DOHH2 (cell line): ENCODE measurements around the gene CYP4F22.

Experiments used
- H3F3A ChIP-seq: fragments of 200-600 bp; sonication (generic), shearing (Covaris generic); 2 replicates; pipeline ENCODE4 v1.6.0; 2016; ENCODE audit warnings: antibody characterized with exemption, mild to moderate bottlenecking; ENCODE audit not compliant: control insufficient read depth, insufficient read depth
- H3K27ac ChIP-seq: fragments of 200-600 bp; sonication (generic); 2 replicates; pipeline ENCODE4 v1.5.1; 2014; ENCODE audit warnings: low read depth, mild to moderate bottlenecking, low read length, moderate library complexity
- H3K27me3 ChIP-seq: fragments of 200-600 bp; sonication (generic); 2 replicates; pipeline ENCODE4 v1.6.1; 2014; ENCODE audit warnings: mild to moderate bottlenecking, low read length, mixed read lengths; ENCODE audit not compliant: control insufficient read depth
- H3K36me3 ChIP-seq: fragments of 200-600 bp; sonication (generic); 2 replicates; pipeline ENCODE4 v1.6.1; 2014; ENCODE audit warnings: mild to moderate bottlenecking, low read length, moderate library complexity, mixed read lengths; ENCODE audit not compliant: control insufficient read depth
- H3K4me1 ChIP-seq: fragments of 200-600 bp; sonication (generic); 2 replicates; pipeline ENCODE4 v1.6.1; 2014; ENCODE audit warnings: mild to moderate bottlenecking, low read length, mixed read lengths; ENCODE audit not compliant: control insufficient read depth
- H3K4me2 ChIP-seq: fragments of 200-600 bp; sonication (generic); 2 replicates; pipeline ENCODE4 v1.6.0; 2014; ENCODE audit warnings: mild to moderate bottlenecking, low read length, moderate library complexity
- H3K4me3 ChIP-seq: fragments of 200-600 bp; sonication (generic); 2 replicates; pipeline ENCODE4 v1.5.1; 2014; ENCODE audit warnings: mild to moderate bottlenecking, low read length, mixed read lengths
- H3K79me2 ChIP-seq: fragments of 200-600 bp; sonication (generic); 2 replicates; pipeline ENCODE4 v1.6.1; 2014; ENCODE audit warnings: mild to moderate bottlenecking, low read length, mixed read lengths; ENCODE audit not compliant: control insufficient read depth
- H3K9me2 ChIP-seq: fragments of 200-600 bp; sonication (generic); replicated peaks from 2 replicates; pipeline ENCODE4 v1.6.1; 2014; ENCODE audit warnings: mild to moderate bottlenecking, low read length, mixed read lengths; ENCODE audit not compliant: control insufficient read depth
- H3K9me3 ChIP-seq: fragments of 200-600 bp; sonication (generic); 2 replicates; pipeline ENCODE4 v1.6.1; 2014; ENCODE audit warnings: antibody characterized with exemption, low read length, mixed read lengths; ENCODE audit not compliant: control insufficient read depth, insufficient read depth
- H4K20me1 ChIP-seq: fragments of 200-600 bp; sonication (generic); 2 replicates; pipeline ENCODE4 v1.6.0; 2014; ENCODE audit warnings: low read depth, mild to moderate bottlenecking, antibody characterized with exemption, low read length, moderate library complexity; ENCODE audit not compliant: control insufficient read depth, insufficient read depth
- EZH2phosphoT487 ChIP-seq: fragments of 200-600 bp; sonication (generic); IDR thresholded peaks from 2 replicates; pipeline ENCODE4 v1.6.1; 2017; ENCODE audit warnings: borderline replicate concordance, mild to moderate bottlenecking, antibody characterized with exemption, low read length, moderate library complexity, mixed read lengths
- TF ChIP-seq, protein P1 (sequence below): fragments of 200-600 bp; sonication (generic); IDR thresholded peaks from one replicate; pipeline ENCODE4 v1.5.1; 2014; ENCODE audit warnings: antibody characterized with exemption, mild to moderate bottlenecking, low read depth, low read length; ENCODE audit not compliant: poor library complexity, severe bottlenecking

Gene CYP4F22

DNA sequence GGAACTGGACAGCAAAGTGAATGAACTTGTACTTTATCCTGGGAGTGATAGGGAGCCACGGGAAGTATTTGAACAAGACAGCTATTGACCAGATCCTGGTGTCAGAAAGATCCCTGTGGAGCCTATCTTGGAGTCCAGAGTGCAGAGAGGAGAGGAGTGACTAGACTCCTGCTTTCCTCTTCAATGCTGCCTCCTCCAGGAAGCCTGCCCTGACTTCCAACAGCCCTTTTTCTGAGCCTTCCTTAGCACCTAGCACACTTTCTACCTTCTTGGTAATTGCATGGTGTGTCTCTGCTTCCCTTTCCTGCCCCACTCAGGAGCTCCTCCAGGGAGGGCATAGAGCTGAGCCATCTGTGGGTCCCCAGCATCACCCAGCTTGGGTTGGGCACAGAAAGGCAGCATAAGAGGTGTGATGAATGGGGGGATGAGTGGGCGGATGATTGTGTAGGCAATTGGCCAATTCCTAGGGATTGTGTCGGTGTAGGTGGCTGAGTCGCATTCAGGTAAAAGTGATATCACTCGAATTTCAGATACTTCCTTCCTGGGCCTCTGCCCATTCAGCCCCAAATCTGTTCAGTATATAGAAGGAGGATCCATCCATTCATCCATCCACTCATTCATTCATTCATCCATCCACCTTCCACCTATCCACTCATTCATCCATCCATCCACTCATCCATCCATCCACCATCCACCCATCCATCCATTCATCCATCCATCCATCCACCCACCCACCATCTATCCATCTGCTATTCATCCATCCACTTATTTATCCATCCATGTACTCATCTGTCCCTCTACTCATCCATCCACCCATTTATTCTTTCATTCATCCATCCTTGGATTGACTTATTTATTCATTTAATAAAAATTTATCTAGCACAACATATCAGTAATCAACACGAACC is 26.9 kb downstream of the CYP4F22 start:
- no peaks in the 10 kb centered on the region for H4K20me1 ChIP-seq
- H3K27ac ChIP-seq, result no peak overlapping the region
- H3K4me1 ChIP-seq, result no peaks in the 10 kb centered on the region
- no peaks in the 10 kb centered on the region; the same call in 1 of the 2 replicates for H3K9me3 ChIP-seq
- H3K27me3 ChIP-seq, result no peaks in the 10 kb centered on the region
- no peak overlapping the region for H3K4me3 ChIP-seq
- H3K79me2 ChIP-seq, result no peaks in the 10 kb centered on the region
- H3F3A ChIP-seq, result no peaks in the 10 kb centered on the region
- no peaks in the 10 kb centered on the region for H3K9me2 ChIP-seq
- no peaks in the 10 kb centered on the region for H3K36me3 ChIP-seq
- no peak overlapping the region for H3K4me2 ChIP-seq
- TF ChIP-seq, protein P1, sequence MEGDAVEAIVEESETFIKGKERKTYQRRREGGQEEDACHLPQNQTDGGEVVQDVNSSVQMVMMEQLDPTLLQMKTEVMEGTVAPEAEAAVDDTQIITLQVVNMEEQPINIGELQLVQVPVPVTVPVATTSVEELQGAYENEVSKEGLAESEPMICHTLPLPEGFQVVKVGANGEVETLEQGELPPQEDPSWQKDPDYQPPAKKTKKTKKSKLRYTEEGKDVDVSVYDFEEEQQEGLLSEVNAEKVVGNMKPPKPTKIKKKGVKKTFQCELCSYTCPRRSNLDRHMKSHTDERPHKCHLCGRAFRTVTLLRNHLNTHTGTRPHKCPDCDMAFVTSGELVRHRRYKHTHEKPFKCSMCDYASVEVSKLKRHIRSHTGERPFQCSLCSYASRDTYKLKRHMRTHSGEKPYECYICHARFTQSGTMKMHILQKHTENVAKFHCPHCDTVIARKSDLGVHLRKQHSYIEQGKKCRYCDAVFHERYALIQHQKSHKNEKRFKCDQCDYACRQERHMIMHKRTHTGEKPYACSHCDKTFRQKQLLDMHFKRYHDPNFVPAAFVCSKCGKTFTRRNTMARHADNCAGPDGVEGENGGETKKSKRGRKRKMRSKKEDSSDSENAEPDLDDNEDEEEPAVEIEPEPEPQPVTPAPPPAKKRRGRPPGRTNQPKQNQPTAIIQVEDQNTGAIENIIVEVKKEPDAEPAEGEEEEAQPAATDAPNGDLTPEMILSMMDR, result no peak

DNA sequence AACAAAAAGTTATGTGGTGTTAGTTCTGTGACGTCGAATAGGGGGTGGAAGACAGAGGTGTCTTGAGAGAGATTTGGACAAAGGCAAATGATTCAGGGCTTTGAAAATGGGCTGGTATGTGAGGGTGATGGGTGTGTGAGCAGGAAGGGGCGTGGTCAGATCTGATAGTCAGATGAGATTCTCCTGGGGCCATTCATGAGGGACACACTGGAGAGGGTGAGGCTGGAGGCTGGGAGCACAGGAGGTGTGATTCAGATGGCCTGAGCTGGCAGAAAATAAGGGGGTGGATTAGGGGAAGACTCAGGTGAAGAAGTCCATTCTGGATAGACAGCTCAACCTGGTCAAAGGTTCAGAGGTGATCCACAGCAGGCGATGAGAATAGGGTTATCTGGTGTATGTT is 28.0 kb downstream of the CYP4F22 start:
- Histone ChIP-seq H3K27me3 (no peaks in the 10 kb centered on the region), H3K9me3 (no peaks in the 10 kb centered on the region), H3K27ac (no peak overlapping the region), H3K4me3 (no peak overlapping the region), H3K9me2 (no peaks in the 10 kb centered on the region), H3K4me2 (no peak overlapping the region), H3K36me3 (no peaks in the 10 kb centered on the region), H4K20me1 (no peaks in the 10 kb centered on the region), H3K79me2 (no peaks in the 10 kb centered on the region), H3K4me1 (no peaks in the 10 kb centered on the region), H3F3A (no peaks in the 10 kb centered on the region)
- TF ChIP-seq EZH2phosphoT487, result no peak
- TF ChIP-seq, protein P1, result no peak

DNA sequence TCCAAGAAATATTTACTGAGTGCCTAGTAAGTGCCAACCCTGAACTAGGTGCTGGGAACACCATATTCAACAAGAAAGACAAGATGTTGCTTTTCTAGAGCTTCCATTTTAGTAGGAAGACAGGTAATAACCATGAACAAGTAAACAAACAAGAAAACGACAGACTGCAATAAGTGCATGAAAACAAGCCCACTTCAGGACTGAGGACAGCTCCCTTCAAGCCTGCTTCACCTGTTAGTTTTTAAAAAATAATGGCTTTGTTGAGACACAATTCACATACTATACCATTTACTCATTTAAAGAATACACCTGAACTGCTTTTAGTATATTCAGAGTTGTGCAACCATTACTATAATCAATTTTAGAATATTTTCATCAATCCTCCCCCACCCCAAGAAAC is 30.4 kb downstream of the CYP4F22 start:
- no peaks in the 10 kb centered on the region for H3K27me3 ChIP-seq
- H3K36me3 ChIP-seq, result no peaks in the 10 kb centered on the region
- no peaks in the 10 kb centered on the region for H3K9me2 ChIP-seq
- no peaks in the 10 kb centered on the region for H3K9me3 ChIP-seq
- H3K4me2 ChIP-seq, result no peak overlapping the region
- TF ChIP-seq, protein P1, result no peak
- no peak for TF ChIP-seq EZH2phosphoT487
- H3K79me2 ChIP-seq, result no peaks in the 10 kb centered on the region
- no peaks in the 10 kb centered on the region for H3K4me1 ChIP-seq
- no peak overlapping the region for H3K27ac ChIP-seq
- no peaks in the 10 kb centered on the region for H4K20me1 ChIP-seq
- no peaks in the 10 kb centered on the region for H3F3A ChIP-seq
- no peak overlapping the region for H3K4me3 ChIP-seq
